K562 (cell line): Measurements from ENCODE around the gene CYP2R1. TPM values are rescaled to one million over a fixed set of nuclear protein-coding genes. Genes with fewer than 3 reads are reported as not detected.

Experiments used
- E2F6 ChIP-seq, 2 experiments: IDR thresholded peaks; 2 replicates each; pipeline ENCODE4 v1.6.1; 2011; ENCODE audit warnings: borderline replicate concordance in 1 of 2, control low read depth in 1 of 2, low read depth in 1 of 2, low read length in 1 of 2, mild to moderate bottlenecking in 1 of 2, mixed read lengths in 1 of 2, moderate library complexity in 1 of 2; ENCODE audit not compliant: insufficient read depth in 1 of 2, insufficient read length in 1 of 2, poor library complexity in 1 of 2, severe bottlenecking in 1 of 2; ENCODE audit errors: extremely low read depth in 1 of 2
- GTF2A2 ChIP-seq: IDR thresholded peaks from 2 replicates; pipeline ENCODE4 v1.6.1; 2016; ENCODE audit warnings: mild to moderate bottlenecking, missing genetic modification characterization, missing compliant biosample characterization
- HNRNPLL ChIP-seq: fragments of 200-400 bp; formaldehyde crosslinking; IDR thresholded peaks from 2 replicates; pipeline ENCODE4 v1.6.1; 2017; ENCODE audit warnings: low read length, low read depth, mild to moderate bottlenecking; ENCODE audit not compliant: poor library complexity, severe bottlenecking
- IRF9 ChIP-seq: fragments of 450-650 bp; IDR thresholded peaks from 2 replicates; pipeline ENCODE4 v1.6.1; 2016; ENCODE audit warnings: missing biosample characterization, missing genetic modification characterization
- KAT2B ChIP-seq: IDR thresholded peaks from one replicate; pipeline ENCODE4 v1.6.1; 2012; ENCODE audit warnings: low read depth, mild to moderate bottlenecking, control low read depth, inconsistent platforms, low read length, moderate library complexity
- KDM1A ChIP-seq, 2 experiments: fragments of 450-650 bp; IDR thresholded peaks; 2 replicates each; pipeline ENCODE4 v1.6.1; 2016; ENCODE audit warnings: mild to moderate bottlenecking in 2 of 2
- NCOA1 ChIP-seq: fragments of 450-650 bp; IDR thresholded peaks from 2 replicates; pipeline ENCODE4 v1.6.1; 2016; ENCODE audit warnings: low read depth
- NFE2L1 ChIP-seq: fragments of 450-650 bp; IDR thresholded peaks from 2 replicates; pipeline ENCODE4 v1.6.1; 2016; ENCODE audit warnings: missing genetic modification characterization, low read depth, mild to moderate bottlenecking, missing compliant biosample characterization, moderate library complexity, borderline replicate concordance
- RAD51 ChIP-seq: fragments of 450-650 bp; IDR thresholded peaks from 2 replicates; pipeline ENCODE4 v1.7.1; 2016; ENCODE audit warnings: low read depth, mild to moderate bottlenecking, borderline replicate concordance
- SIX5 ChIP-seq, 2 experiments: IDR thresholded peaks; 2 replicates each; pipeline ENCODE4 v1.6.1; 2011; ENCODE audit warnings: low read length in 2 of 2, borderline replicate concordance in 1 of 2, low read depth in 1 of 2, mild to moderate bottlenecking in 1 of 2, moderate library complexity in 1 of 2; ENCODE audit not compliant: insufficient read depth in 1 of 2
- SNIP1 ChIP-seq: fragments of 450-650 bp; IDR thresholded peaks from 2 replicates; pipeline ENCODE4 v1.7.1; 2017; ENCODE audit warnings: low read depth, mild to moderate bottlenecking
- SRSF3 ChIP-seq: fragments of 200-400 bp; formaldehyde crosslinking; IDR thresholded peaks from 2 replicates; pipeline ENCODE4 v1.6.1; 2016; ENCODE audit warnings: mild to moderate bottlenecking, low read length, moderate library complexity; ENCODE audit not compliant: insufficient read depth
- VEZF1 ChIP-seq: fragments of 200-800 bp; sonication (Bioruptor generic); IDR thresholded peaks from 2 replicates; pipeline ENCODE4 v1.6.1; 2017; ENCODE audit warnings: missing genetic modification characterization, missing compliant biosample characterization
- ZBTB11 ChIP-seq, 3 experiments: fragments of 200-800 bp in 1 of 3; fragments of 250-450 bp in 1 of 3; fragments of 450-650 bp in 1 of 3; sonication (Bioruptor Pico) in 1 of 3; sonication (Bioruptor generic) in 1 of 3; formaldehyde crosslinking in 1 of 3; IDR thresholded peaks; 2 replicates each; pipeline versions ENCODE4 v1.6.1 to v1.8.0; 2016 to 2022; ENCODE audit warnings: mild to moderate bottlenecking in 2 of 3, missing genetic modification characterization in 2 of 3, missing compliant biosample characterization in 1 of 3, moderate library complexity in 1 of 3
- ZBTB26 ChIP-seq: fragments of 450-650 bp; formaldehyde crosslinking; IDR thresholded peaks from 2 replicates; pipeline ENCODE4 v1.4.0; 2022; ENCODE audit warnings: missing genetic modification characterization
- ZNF316 ChIP-seq: fragments of 450-650 bp; IDR thresholded peaks from 2 replicates; pipeline ENCODE4 v1.6.1; 2016
- ZNF586 ChIP-seq: fragments of 450-650 bp; formaldehyde crosslinking; conservative IDR thresholded peaks from 2 replicates; pipeline ENCODE4 v1.4.0; 2020; ENCODE audit warnings: mild to moderate bottlenecking, moderate library complexity
- polyA plus RNA-seq, 8 experiments: library from polyadenylated mRNA; depleted of rRNA in 4 of 8; stranded (reverse) in 5 of 8; unstranded in 3 of 8; fragments of >200 nt; fragmentation: Nextera tagmentation in 2 of 8; fragmentation: Illumina TruSeq in 1 of 8; extraction: Ambion mirVana in 2 of 8; extraction: Trizol in 1 of 8; gene quantifications; 2 replicates each; pipeline versions ENCODE4 v1.2.1 to v1.2.3, GENCODE V29; 2011 to 2014; ENCODE audit warnings: inconsistent platforms in 1 of 8, missing spikeins in 1 of 8
- total RNA-seq, 7 experiments: library from RNA; depleted of rRNA in 6 of 7; stranded (reverse); fragments of >200 nt in 6 of 7; fragmentation: Illumina TruSeq in 2 of 7; extraction: Trizol in 2 of 7; gene quantifications; 2 replicates each; pipeline versions ENCODE4 v1.2.1 to v1.2.3, GENCODE V29; 2011 to 2021; ENCODE audit warnings: low replicate concordance in 1 of 7

The CYP2R1 gene
- total and polyA plus RNA-seq, 9 of the 15 experiments (the other 6 are each of a cell fraction or from before 2014, with no cell fraction given): 19.4 to 40.5 (median 29.4) TPM

- TF ChIP-seq SRSF3: no peak
- TF ChIP-seq NFE2L1: no peak
- TF ChIP-seq KDM1A (IDR thresholded peaks at IDR 0.05): no peak
- TF ChIP-seq E2F6 (IDR thresholded peaks at IDR 0.05; ENCODE audit: borderline replicate concordance in 1 of 2, extremely low read depth in 1 of 2, insufficient read depth in 1 of 2, insufficient read length in 1 of 2, low read depth in 1 of 2, low read length in 1 of 2, poor library complexity in 1 of 2, severe bottlenecking in 1 of 2): peak; percentile 95 to 99
- TF ChIP-seq GTF2A2 (tag): no peak
- TF ChIP-seq SNIP1: no peak; the same call in 1 of the 2 replicates
- TF ChIP-seq SIX5 (IDR thresholded peaks at IDR 0.05; ENCODE audit: borderline replicate concordance in 1 of 2, insufficient read depth in 1 of 2, low read depth in 1 of 2, low read length in 2 of 2): no peak
- TF ChIP-seq NCOA1: no peak
- TF ChIP-seq ZNF586 (CRISPR knock-in tag): no peak
- no peak for TF ChIP-seq RAD51
- TF ChIP-seq IRF9 (tag): no peak
- no peak for TF ChIP-seq ZBTB26
- peak; percentile 17 for TF ChIP-seq HNRNPLL
- TF ChIP-seq ZNF316: peak; percentile 57
- no peak for TF ChIP-seq KAT2B
- no peak for TF ChIP-seq ZBTB11 (CRISPR knock-in tag; IDR thresholded peaks at IDR 0.05)
- TF ChIP-seq VEZF1 (CRISPR knock-in tag): peak; percentile 97
Observed at GRCh38 chr11:14891143-14892035, 642 bp downstream of the CYP2R1 start (continued).
